OCI-LY3 (cell line): ENCODE measurements around the gene HPS3.
"Not testable (repeated sequence)": the region's sequence is repeated elsewhere in the genome, so short reads cannot be mapped to it uniquely, and the experiment has no call there.

ENCODE experiments used
- H2AFZ ChIP-seq: fragments of 200-600, 300-600 bp; shearing (Covaris generic); 2 replicates; pipeline ENCODE4 v1.6.0; 2014; ENCODE audit warnings: antibody characterized with exemption, low read depth, low read length
- H3K27ac ChIP-seq: fragments of 200-600, 300-600 bp; sonication (generic); 2 replicates; pipeline ENCODE4 v1.5.1; 2014; ENCODE audit warnings: mild to moderate bottlenecking, low read length, moderate library complexity, mixed read lengths
- H3K27me3 ChIP-seq: fragments of 200-600, 300-600 bp; sonication (generic); 2 replicates; pipeline ENCODE4 v1.6.1; 2014; ENCODE audit warnings: low read depth, low read length, mixed read lengths
- H3K36me3 ChIP-seq: fragments of 200-600, 300-600 bp; sonication (generic); replicated peaks from 2 replicates; pipeline ENCODE3; 2014; ENCODE audit warnings: low read depth, low read length, mixed read lengths
- H3K4me1 ChIP-seq: fragments of 300-600, 200-600 bp; sonication (generic); 2 replicates; pipeline ENCODE4 v1.6.1; 2014; ENCODE audit warnings: low read length, mixed read lengths
- H3K4me2 ChIP-seq: fragments of 200-600, 300-600 bp; sonication (generic); 2 replicates; pipeline ENCODE4 v1.6.1; 2014; ENCODE audit warnings: low read length, mixed read lengths
- H3K4me3 ChIP-seq: fragments of 300-600, 200-600 bp; sonication (generic); 2 replicates; pipeline ENCODE4 v1.5.1; 2014; ENCODE audit warnings: antibody characterized with exemption, mild to moderate bottlenecking, low read length, moderate library complexity
- H3K79me2 ChIP-seq: fragments of 300-600, 200-600 bp; shearing (Covaris generic); 2 replicates; pipeline ENCODE4 v1.6.1; 2014; ENCODE audit warnings: mild to moderate bottlenecking, low read length, mixed read lengths
- H3K9ac ChIP-seq: fragments of 300-600, 200-600 bp; shearing (Covaris generic); 2 replicates; pipeline ENCODE4 v1.6.0; 2014; ENCODE audit warnings: mild to moderate bottlenecking, low read length, moderate library complexity
- H3K9me3 ChIP-seq: fragments of 200-600, 300-600 bp; shearing (Covaris generic); 2 replicates; pipeline ENCODE4 v1.6.1; 2014; ENCODE audit warnings: low read length, mixed read lengths; ENCODE audit not compliant: insufficient read depth
- H4K20me1 ChIP-seq: fragments of 200-600, 300-600 bp; sonication (generic); 2 replicates; pipeline ENCODE4 v1.6.1; 2016; ENCODE audit warnings: low read length, mixed read lengths; ENCODE audit not compliant: insufficient read depth
- CTCF ChIP-seq: fragments of 200-600, 300-600 bp; sonication (generic); IDR thresholded peaks from 2 replicates; pipeline ENCODE4 v1.5.1; 2014; ENCODE audit warnings: antibody characterized with exemption, low read length, low read depth
- EZH2phosphoT487 ChIP-seq: fragments of 200-600 bp; shearing (Covaris generic); IDR thresholded peaks from 2 replicates; pipeline ENCODE4 v1.6.1; 2018; ENCODE audit warnings: antibody characterized with exemption, mixed run types, low read depth

HPS3 gene

GRCh38 chr3:149095487-149095886 lies 34.0 kb upstream of the HPS3 start:
- H3K9me3 ChIP-seq, result no peaks in the 10 kb centered on the region
- H3K27ac ChIP-seq, result peak overlapping the region; percentile 43
- peaks cover 12% of the 10 kb centered on the region; the same call in 1 of the 2 replicates for H3K27me3 ChIP-seq
- H3K79me2 ChIP-seq, result no peaks in the 10 kb centered on the region
- no peak for TF ChIP-seq EZH2phosphoT487
- TF ChIP-seq CTCF, result no peak
- H2AFZ ChIP-seq, result no peak overlapping the region
- no peaks in the 10 kb centered on the region for H3K36me3 ChIP-seq
- peak overlapping the region; percentile 47 for H3K4me3 ChIP-seq
- H3K9ac ChIP-seq, result no peak overlapping the region
- H3K4me2 ChIP-seq, result peak overlapping the region; percentile 74
- no peaks in the 10 kb centered on the region for H4K20me1 ChIP-seq
- peaks cover 34% of the 10 kb centered on the region for H3K4me1 ChIP-seq

GRCh38 chr3:149097987-149098386 lies 31.5 kb upstream of the HPS3 start:
- H3K9me3 ChIP-seq, H3K4me2 ChIP-seq, H3K36me3 ChIP-seq, H4K20me1 ChIP-seq, H3K27ac ChIP-seq, H2AFZ ChIP-seq, H3K79me2 ChIP-seq, H3K9ac ChIP-seq, H3K4me3 ChIP-seq: not testable (repeated sequence)
- Histone ChIP-seq H3K4me1 (peaks cover 16% of the 10 kb centered on the region), H3K27me3 (peaks cover 12% of the 10 kb centered on the region; the same call in 1 of the 2 replicates)

- H3K36me3 ChIP-seq, result no peaks in the 10 kb centered on the region
- no peak overlapping the region for H3K9ac ChIP-seq
- H3K9me3 ChIP-seq, result no peaks in the 10 kb centered on the region
- H3K4me2 ChIP-seq, result no peak overlapping the region
- no peak overlapping the region for H2AFZ ChIP-seq
- peaks cover 3% of the 10 kb centered on the region for H3K4me1 ChIP-seq
- H4K20me1 ChIP-seq, result no peaks in the 10 kb centered on the region
- no peak overlapping the region for H3K27ac ChIP-seq
- H3K4me3 ChIP-seq, result no peak overlapping the region
- TF ChIP-seq EZH2phosphoT487 (no peak), CTCF (no peak)
- 0 out of 2 replicates have a peak, but pooled peaks cover 8% of the 10 kb centered on the region for H3K27me3 ChIP-seq
- no peaks in the 10 kb centered on the region for H3K79me2 ChIP-seq
Measured at GRCh38 chr3:149101154-149101553, 28.3 kb upstream of the HPS3 start.

GRCh38 chr3:149101641-149102040 lies 27.8 kb upstream of the HPS3 start:
- no peaks in the 10 kb centered on the region for H3K36me3 ChIP-seq
- H3K4me3 ChIP-seq, result no peak overlapping the region
- no peak overlapping the region for H3K4me2 ChIP-seq
- no peaks in the 10 kb centered on the region for H3K79me2 ChIP-seq
- no peaks in the 10 kb centered on the region for H3K9me3 ChIP-seq
- 0 out of 2 replicates have a peak, but pooled peaks cover 8% of the 10 kb centered on the region for H3K27me3 ChIP-seq
- H3K27ac ChIP-seq, result no peak overlapping the region
- no peaks in the 10 kb centered on the region for H3K4me1 ChIP-seq
- TF ChIP-seq CTCF, result no peak
- no peak for TF ChIP-seq EZH2phosphoT487
- H3K9ac ChIP-seq, result no peak overlapping the region
- H4K20me1 ChIP-seq, result no peaks in the 10 kb centered on the region
- no peak overlapping the region for H2AFZ ChIP-seq

- H3K36me3 ChIP-seq, result no peaks in the 10 kb centered on the region
- no peak overlapping the region for H3K27ac ChIP-seq
- H3K4me2 ChIP-seq, result no peak overlapping the region
- no peak for TF ChIP-seq EZH2phosphoT487
- TF ChIP-seq CTCF, result no peak
- H3K4me1 ChIP-seq, result no peaks in the 10 kb centered on the region
- no peaks in the 10 kb centered on the region for H3K79me2 ChIP-seq
- no peak overlapping the region for H2AFZ ChIP-seq
- H3K27me3 ChIP-seq, result 0 out of 2 replicates have a peak, but pooled peaks cover 5% of the 10 kb centered on the region
- H3K9me3 ChIP-seq, result no peaks in the 10 kb centered on the region
- no peak overlapping the region for H3K4me3 ChIP-seq
- H3K9ac ChIP-seq, result no peak overlapping the region
- H4K20me1 ChIP-seq, result no peaks in the 10 kb centered on the region
Measured at GRCh38 chr3:149104484-149104883, 25.0 kb upstream of the HPS3 start.
